HL-60/S4 (cell line): ENCODE data around the gene OVAAL.
"Not testable (repeated sequence)": the region's sequence is repeated elsewhere in the genome, so short reads cannot be mapped to it uniquely, and the experiment has no call there.

Experiments
- in situ Hi-C: fragments of 300-500 bp; cut with MboI; formaldehyde crosslinking; loops from 2 replicates; pipeline ENCODE4 v1.14.3; 2022; ENCODE audit warnings: low sequenced_read_pairs

OVAAL gene

GRCh38 chr1:180536821-180537372 lies 21.9 kb upstream of the OVAAL start:
- in situ Hi-C loops: loop anchor here (10.0 kb wide), 1 partner anchor 638 kb away; no protein-coding TSS in a partner anchor

DNA sequence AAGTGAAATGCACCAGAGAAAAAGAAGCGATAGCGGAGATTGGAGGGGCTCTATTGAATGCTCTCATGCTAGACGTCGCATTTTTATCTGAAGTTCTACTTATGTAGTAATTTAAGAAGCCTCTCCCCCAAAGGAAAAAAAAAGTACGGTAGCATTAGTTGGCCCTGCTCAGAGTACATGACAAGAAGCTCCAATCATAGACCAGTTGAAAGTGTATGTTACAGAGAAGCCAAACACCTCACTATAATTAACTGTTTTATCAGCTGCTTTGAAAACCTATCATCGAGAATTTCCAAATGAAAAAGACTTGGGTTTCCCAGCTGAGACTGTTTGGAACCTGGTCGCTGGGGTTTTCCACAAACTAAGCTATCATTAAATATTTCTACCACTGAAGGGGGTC lies 19.6 kb upstream of the OVAAL start:
- in situ Hi-C loops: loop anchor here (10.0 kb wide), 1 partner anchor 636 kb away; no protein-coding TSS in a partner anchor

DNA sequence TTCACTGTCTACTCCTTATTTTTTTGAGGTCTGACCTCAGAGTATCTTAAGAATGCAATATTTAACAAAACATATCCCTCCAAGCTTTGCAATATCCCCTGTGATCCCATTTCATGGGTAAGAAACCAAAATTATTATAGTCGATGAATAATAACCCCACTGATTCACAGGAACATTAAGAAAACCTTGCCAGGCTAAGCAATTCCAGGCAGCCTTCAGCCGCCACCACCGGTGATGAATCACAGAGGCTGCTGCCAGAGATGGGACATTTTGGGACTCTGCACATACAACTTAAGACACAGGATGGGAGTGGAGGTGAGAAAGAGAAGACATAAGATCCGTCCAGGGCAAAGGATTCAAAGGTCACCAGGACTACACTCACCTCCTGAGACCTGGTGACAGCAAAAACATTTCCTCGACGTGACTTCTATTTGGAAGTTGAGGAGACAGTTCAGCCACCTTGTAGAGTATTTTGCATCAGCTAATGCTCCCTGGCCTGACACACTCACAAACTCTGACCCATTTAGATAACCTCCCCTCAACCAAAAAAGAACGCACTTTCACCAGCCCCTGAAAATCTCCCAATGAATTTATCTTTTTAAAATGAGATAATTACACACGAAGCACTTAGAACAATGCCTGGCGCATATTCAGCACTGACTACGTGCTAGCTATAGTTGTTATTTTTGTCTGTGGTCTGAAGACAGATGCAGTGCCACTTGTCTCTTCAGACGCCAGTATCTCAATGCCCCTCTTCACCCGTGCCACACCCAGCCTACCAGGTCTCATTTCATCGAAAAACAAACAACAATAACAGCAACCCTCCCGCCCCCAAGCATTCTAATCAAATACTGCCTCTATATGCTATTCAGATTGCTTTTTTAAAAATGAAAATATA lies 17.8 kb upstream of the OVAAL start:
- in situ Hi-C loops: no loop called here

- in situ Hi-C loops: no loop called here
Measured at GRCh38 chr1:180542113-180542837, 16.5 kb upstream of the OVAAL start.

GRCh38 chr1:180542838-180543145 lies 16.0 kb upstream of the OVAAL start:
- in situ Hi-C loops: no loop called here

GRCh38 chr1:180544050-180544449 lies 14.7 kb upstream of the OVAAL start:
- in situ Hi-C loops: no loop called here

DNA sequence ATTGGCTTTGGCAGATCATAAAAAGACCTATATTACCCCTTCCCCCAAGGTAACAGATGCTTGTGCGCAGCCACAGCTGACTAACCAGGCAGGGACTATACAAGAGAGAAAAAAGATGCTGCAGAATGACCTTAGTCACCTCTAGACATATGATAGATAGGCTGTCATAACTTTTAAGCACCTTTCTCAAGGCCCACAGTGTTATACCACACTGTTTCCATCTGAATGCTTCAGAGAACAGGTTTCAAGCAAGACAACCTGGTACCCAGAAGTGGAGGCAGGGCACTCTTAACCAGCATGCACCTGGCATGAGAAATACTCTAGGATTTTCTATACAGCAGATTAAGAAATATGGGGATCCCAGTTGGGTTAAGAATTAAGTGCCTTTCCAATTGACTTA lies 12.8 kb upstream of the OVAAL start:
- in situ Hi-C loops: no loop called here

DNA sequence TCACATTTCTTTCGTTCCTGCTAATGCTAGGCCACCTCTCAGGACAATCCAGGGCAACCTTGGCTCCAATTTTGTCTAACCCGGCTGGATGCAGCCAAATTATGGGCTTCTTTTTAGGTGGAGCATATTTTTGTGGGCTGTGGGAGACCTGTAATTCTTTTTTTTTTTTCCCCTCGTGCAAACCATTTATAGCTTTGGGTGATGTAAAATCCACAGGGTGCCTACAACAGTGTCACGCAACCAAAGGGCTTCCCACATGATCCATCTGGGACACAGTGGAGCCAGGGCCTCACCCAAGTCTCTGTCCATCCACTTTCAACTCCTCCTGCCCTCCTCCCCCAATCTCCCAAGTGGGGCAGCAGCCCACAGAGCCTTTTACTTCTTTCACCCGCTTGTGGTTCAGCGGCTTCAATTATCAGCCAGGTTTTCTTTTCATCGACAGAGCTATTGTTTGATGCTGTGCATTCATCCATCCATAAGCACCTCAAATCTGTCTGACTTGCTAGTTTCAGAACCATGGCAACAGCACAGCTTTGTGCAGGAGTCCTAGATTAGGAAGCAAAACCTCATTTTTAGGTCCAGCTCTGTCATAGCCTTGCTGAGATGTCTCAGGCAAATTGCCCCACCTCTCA lies 10.0 kb upstream of the OVAAL start:
- in situ Hi-C loops: no loop called here

GRCh38 chr1:180549770-180550169 lies 9.0 kb upstream of the OVAAL start:
- in situ Hi-C loops: not testable (repeated sequence)

- in situ Hi-C loops: no loop called here
Measured at GRCh38 chr1:180550241-180550640, 8.5 kb upstream of the OVAAL start.

- in situ Hi-C loops: no loop called here
Measured at GRCh38 chr1:180551997-180552396, 6.8 kb upstream of the OVAAL start.

GRCh38 chr1:180553046-180553445 lies 5.7 kb upstream of the OVAAL start:
- in situ Hi-C loops: not testable (repeated sequence)

DNA sequence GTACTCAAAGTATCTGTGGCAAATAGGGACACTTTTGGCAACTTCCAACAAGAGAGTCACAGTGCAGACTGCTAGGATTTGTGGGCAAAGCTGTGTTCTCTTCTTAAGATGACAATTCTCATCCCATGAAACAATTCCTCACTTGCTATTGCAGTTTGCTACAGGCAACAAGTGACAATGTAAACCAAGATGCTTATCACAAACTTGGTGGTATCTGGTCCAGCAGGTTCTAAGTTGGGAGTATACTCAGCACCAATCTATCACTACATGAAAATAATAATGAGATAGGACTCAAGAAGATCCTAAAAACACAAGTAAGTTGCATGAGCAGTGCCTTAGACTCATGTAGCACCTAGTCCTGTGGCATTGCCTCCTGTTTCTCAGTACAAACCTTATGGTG lies 3.4 kb upstream of the OVAAL start:
- in situ Hi-C loops: no loop called here

- in situ Hi-C loops: no loop called here
Measured at GRCh38 chr1:180560200-180560867, 1.6 kb downstream of the OVAAL start.

DNA sequence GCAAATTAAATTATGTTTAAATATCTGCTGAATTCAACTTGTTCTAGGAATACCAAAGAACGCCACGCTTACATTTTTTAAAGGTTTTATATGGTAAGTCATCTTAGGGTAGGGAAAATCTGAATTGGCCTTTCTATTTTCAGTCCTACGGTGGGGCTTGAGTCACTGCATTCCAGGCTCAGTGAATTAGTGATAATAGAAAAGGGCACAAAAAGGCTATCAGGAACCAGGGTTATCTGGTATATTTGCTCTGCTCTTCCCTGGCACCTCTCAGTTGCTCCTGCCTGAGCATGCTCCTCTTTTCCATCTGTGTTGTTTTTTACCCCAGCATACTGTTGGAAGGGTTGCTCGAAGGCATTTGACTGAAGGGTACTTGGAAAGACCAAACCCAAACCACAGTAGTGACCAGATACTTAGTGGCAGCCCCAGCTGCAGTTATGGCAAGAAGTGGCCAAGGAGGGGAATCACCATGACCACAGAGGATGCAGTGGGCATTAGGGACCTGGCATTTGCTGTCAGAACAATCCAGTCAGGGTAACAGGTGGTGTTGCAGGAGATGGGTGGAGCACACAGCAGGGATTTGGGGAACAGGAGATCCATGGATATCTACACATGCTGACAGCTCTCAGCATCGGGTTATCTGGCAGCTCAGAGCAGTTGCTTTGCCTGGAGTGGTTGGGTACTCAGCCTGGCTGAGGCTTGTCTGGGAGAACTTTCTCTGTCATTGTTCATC lies 2.3 kb downstream of the OVAAL start:
- in situ Hi-C loops: no loop called here

DNA sequence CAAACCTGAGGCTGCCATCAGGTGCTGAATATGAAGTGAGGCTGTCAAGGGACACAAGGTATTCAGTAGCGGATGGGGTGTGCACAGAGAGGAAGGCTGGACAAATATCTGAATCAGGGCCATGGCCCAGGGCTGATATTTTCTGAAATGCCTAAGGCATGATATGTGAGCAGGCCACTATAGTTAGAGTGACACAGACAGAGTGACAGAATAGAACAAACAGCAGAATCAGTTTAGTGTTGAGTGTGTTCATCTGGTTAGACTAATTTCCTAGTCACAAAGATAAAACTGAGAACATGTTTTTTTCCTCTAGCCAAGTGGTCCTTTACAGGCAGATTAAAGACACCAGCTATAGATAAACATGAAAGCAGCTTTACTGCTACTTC lies 3.9 kb downstream of the OVAAL start:
- in situ Hi-C loops: no loop called here

- in situ Hi-C loops: no loop called here
Measured at GRCh38 chr1:180563026-180563827, 4.5 kb downstream of the OVAAL start.

DNA sequence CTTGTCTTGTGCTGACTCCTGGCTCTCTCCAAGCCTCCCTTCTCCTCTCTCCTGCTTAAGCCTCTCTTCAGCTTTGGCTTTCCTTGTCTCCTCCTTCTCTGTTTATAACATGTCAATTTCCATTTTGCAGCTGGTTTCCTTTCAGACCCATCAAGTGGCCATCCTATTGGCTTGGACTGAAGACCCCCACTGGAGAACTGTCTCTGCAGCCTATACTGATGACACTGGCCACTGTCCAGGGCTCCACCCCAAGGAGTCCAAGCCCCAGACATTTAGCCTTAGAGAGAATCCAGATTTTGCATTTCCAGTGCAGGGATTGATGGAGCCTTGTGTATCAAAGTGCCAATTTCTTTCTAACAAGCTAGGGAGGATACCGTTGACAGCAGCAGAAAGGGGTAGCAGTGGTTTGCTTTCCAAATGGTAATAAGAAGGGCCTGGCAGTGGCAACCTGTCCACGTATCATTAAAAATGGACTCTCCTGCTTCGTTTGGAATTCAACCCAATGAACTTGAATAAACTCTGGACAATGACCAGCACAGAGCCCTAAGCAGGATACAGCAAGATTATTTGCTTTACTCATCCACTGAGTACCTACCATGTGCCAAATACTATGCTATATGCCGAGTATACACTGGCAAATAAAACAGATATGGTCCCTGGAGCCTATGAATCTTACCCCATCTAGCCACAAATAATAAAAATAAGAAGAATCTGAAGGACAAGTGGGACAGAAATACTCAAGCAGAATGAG lies 6.5 kb downstream of the OVAAL start:
- in situ Hi-C loops: no loop called here

- in situ Hi-C loops: no loop called here
Measured at GRCh38 chr1:180566026-180566425, 7.3 kb downstream of the OVAAL start.
